Neural cell (in vitro differentiated cells): Measurements from ENCODE around the gene CYTH3.

Source experiments
- EZH2 ChIP-seq: fragments of 200-600, 300-800 bp; shearing (Covaris generic), sonication (generic); IDR thresholded peaks from 2 replicates; pipeline ENCODE4 v1.6.1; 2014; ENCODE audit warnings: antibody characterized with exemption, low read length, borderline replicate concordance, mild to moderate bottlenecking; ENCODE audit not compliant: insufficient read depth, poor library complexity, severe bottlenecking
- TF ChIP-seq, protein P1 (sequence below): fragments of 450-650 bp; IDR thresholded peaks from 2 replicates; pipeline ENCODE4 v1.5.1; 2014; ENCODE audit warnings: antibody characterized with exemption, mild to moderate bottlenecking, moderate library complexity; ENCODE audit not compliant: poor library complexity, severe bottlenecking

DNA sequence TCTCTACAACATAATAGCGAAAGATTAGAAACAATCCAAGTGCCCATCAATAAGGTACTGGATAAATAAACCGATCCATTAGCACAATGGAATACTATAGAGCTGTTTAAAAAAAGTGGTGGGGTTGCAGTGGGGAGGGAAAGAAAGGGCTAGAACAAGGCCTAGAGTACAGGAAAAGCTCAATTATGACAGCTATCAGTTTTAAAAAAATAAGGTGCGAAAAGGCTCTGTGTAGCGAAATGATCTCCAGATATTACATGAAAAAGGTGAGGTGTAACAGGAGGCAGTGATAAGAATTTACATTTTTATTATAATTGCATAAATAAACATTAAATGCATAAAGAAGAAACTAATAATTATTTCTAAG, 30.8 kb downstream of the CYTH3 start:
- TF ChIP-seq, protein P1, sequence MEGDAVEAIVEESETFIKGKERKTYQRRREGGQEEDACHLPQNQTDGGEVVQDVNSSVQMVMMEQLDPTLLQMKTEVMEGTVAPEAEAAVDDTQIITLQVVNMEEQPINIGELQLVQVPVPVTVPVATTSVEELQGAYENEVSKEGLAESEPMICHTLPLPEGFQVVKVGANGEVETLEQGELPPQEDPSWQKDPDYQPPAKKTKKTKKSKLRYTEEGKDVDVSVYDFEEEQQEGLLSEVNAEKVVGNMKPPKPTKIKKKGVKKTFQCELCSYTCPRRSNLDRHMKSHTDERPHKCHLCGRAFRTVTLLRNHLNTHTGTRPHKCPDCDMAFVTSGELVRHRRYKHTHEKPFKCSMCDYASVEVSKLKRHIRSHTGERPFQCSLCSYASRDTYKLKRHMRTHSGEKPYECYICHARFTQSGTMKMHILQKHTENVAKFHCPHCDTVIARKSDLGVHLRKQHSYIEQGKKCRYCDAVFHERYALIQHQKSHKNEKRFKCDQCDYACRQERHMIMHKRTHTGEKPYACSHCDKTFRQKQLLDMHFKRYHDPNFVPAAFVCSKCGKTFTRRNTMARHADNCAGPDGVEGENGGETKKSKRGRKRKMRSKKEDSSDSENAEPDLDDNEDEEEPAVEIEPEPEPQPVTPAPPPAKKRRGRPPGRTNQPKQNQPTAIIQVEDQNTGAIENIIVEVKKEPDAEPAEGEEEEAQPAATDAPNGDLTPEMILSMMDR: no peak
- TF ChIP-seq EZH2: no peak
